ENCODE measurements around the gene SKI. TPM values are rescaled to one million over a fixed set of nuclear protein-coding genes. Genes with fewer than 3 reads are reported as not detected.

The SKI gene
- total and polyA plus RNA-seq, 2 experiments from 2014 or later, result 5.1 to 21.9 TPM

DNA sequence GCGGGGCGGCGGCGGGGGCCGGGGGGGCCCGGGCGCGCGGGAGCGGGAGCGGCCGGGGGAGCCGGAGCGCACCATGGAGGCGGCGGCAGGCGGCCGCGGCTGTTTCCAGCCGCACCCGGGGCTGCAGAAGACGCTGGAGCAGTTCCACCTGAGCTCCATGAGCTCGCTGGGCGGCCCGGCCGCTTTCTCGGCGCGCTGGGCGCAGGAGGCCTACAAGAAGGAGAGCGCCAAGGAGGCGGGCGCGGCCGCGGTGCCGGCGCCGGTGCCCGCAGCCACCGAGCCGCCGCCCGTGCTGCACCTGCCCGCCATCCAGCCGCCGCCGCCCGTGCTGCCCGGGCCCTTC lies 546 bp downstream of the SKI start:
- Histone ChIP-seq H3K9me3 (ENCODE audit: low read depth) (no peaks in the 10 kb centered on the region), H2AFZ (no peak overlapping the region), H3K4me1 (ENCODE audit: insufficient read depth) (peaks cover 51% of the 10 kb centered on the region), H3K9me2 (replicated peaks; ENCODE audit: insufficient read depth) (no peaks in the 10 kb centered on the region), H3K36me3 (replicated peaks; ENCODE audit: insufficient read depth, low read depth) (no peaks in the 10 kb centered on the region), H3K79me2 (peaks cover 59% of the 10 kb centered on the region), H3K27ac (peak overlapping the region; percentile 87), H4K20me1 (ENCODE audit: insufficient read depth, poor library complexity, severe bottlenecking) (peaks cover 51% of the 10 kb centered on the region), H3K27me3 (no peaks in the 10 kb centered on the region), H3K4me2 (peak overlapping the region; percentile 100), H3K4me3 (peak overlapping the region; percentile 71)
- no peak for TF ChIP-seq EZH2phosphoT487 (IDR thresholded peaks at IDR 0.05; ENCODE audit: low read depth, severe bottlenecking, unreplicated experiment)
- TF ChIP-seq, protein P1, sequence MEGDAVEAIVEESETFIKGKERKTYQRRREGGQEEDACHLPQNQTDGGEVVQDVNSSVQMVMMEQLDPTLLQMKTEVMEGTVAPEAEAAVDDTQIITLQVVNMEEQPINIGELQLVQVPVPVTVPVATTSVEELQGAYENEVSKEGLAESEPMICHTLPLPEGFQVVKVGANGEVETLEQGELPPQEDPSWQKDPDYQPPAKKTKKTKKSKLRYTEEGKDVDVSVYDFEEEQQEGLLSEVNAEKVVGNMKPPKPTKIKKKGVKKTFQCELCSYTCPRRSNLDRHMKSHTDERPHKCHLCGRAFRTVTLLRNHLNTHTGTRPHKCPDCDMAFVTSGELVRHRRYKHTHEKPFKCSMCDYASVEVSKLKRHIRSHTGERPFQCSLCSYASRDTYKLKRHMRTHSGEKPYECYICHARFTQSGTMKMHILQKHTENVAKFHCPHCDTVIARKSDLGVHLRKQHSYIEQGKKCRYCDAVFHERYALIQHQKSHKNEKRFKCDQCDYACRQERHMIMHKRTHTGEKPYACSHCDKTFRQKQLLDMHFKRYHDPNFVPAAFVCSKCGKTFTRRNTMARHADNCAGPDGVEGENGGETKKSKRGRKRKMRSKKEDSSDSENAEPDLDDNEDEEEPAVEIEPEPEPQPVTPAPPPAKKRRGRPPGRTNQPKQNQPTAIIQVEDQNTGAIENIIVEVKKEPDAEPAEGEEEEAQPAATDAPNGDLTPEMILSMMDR (IDR thresholded peaks at IDR 0.05; ENCODE audit: poor library complexity), result no peak
- TF ChIP-seq EZH2 (IDR thresholded peaks at IDR 0.05; ENCODE audit: borderline replicate concordance), result no peak
- DNase-seq (ENCODE audit: low spot score), result peak; percentile 52
- WGBS (ENCODE audit: low lambda C conversion rate, missing lambda C conversion rate), result 1% methylated on average over 12 of the region's 50 CpGs

DNA sequence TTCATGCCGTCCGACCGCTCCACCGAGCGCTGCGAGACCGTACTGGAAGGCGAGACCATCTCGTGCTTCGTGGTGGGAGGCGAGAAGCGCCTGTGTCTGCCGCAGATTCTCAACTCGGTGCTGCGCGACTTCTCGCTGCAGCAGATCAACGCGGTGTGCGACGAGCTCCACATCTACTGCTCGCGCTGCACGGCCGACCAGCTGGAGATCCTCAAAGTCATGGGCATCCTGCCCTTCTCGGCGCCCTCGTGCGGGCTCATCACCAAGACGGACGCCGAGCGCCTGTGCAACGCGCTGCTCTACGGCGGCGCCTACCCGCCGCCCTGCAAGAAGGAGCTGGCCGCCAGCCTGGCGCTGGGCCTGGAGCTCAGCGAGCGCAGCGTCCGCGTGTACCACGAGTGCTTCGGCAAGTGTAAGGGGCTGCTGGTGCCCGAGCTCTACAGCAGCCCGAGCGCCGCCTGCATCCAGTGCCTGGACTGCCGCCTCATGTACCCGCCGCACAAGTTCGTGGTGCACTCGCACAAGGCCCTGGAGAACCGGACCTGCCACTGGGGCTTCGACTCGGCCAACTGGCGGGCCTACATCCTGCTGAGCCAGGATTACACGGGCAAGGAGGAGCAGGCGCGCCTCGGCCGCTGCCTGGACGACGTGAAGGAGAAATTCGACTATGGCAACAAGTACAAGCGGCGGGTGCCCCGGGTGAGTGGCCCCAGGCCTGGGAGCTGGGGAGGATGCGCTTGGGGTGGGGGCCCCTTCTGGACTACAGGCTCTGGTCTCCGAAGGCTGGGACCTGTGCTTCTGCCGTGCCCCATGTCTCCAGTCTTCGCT lies 1.1 kb downstream of the SKI start:
- peaks cover 56% of the 10 kb centered on the region for H4K20me1 ChIP-seq (ENCODE audit: insufficient read depth, poor library complexity, severe bottlenecking)
- H3K4me1 ChIP-seq (ENCODE audit: insufficient read depth), result peaks cover 56% of the 10 kb centered on the region
- no peaks in the 10 kb centered on the region for H3K36me3 ChIP-seq (replicated peaks; ENCODE audit: insufficient read depth, low read depth)
- TF ChIP-seq EZH2 (IDR thresholded peaks at IDR 0.05; ENCODE audit: borderline replicate concordance), result no peak
- TF ChIP-seq, protein P1 (IDR thresholded peaks at IDR 0.05; ENCODE audit: poor library complexity), result no peak
- no peak for TF ChIP-seq EZH2phosphoT487 (IDR thresholded peaks at IDR 0.05; ENCODE audit: low read depth, severe bottlenecking, unreplicated experiment)
- H2AFZ ChIP-seq, result no peak overlapping the region
- H3K27me3 ChIP-seq, result no peaks in the 10 kb centered on the region
- DNase-seq (ENCODE audit: low spot score), result peak; percentile 74
- peaks cover 65% of the 10 kb centered on the region for H3K79me2 ChIP-seq
- peak overlapping the region; percentile 71 for H3K4me3 ChIP-seq
- no peaks in the 10 kb centered on the region for H3K9me2 ChIP-seq (replicated peaks; ENCODE audit: insufficient read depth)
- peak overlapping the region; percentile 100 for H3K4me2 ChIP-seq
- no peaks in the 10 kb centered on the region for H3K9me3 ChIP-seq (ENCODE audit: low read depth)
- WGBS (ENCODE audit: low lambda C conversion rate, missing lambda C conversion rate), result 2% methylated on average over 74 of the region's 77 CpGs
- H3K27ac ChIP-seq, result peak overlapping the region; percentile 87

GRCh38 chr1:2229911-2230731 lies 2.0 kb downstream of the SKI start:
- H3K4me2 ChIP-seq, result peak overlapping the region; percentile 100
- H3K4me3 ChIP-seq, result peak overlapping the region; percentile 71
- H3K9me3 ChIP-seq (ENCODE audit: low read depth), result no peaks in the 10 kb centered on the region
- TF ChIP-seq, protein P1 (IDR thresholded peaks at IDR 0.05; ENCODE audit: poor library complexity), result no peak
- no peak for TF ChIP-seq EZH2 (IDR thresholded peaks at IDR 0.05; ENCODE audit: borderline replicate concordance)
- TF ChIP-seq EZH2phosphoT487 (IDR thresholded peaks at IDR 0.05; ENCODE audit: low read depth, severe bottlenecking, unreplicated experiment), result no peak
- peak overlapping the region; percentile 87 for H3K27ac ChIP-seq
- H4K20me1 ChIP-seq (ENCODE audit: insufficient read depth, poor library complexity, severe bottlenecking), result peaks cover 65% of the 10 kb centered on the region
- no peaks in the 10 kb centered on the region for H3K9me2 ChIP-seq (replicated peaks; ENCODE audit: insufficient read depth)
- peak; percentile 49 for DNase-seq (ENCODE audit: low spot score)
- WGBS (ENCODE audit: low lambda C conversion rate, missing lambda C conversion rate), result 15% methylated on average over 32 of the region's 32 CpGs
- no peaks in the 10 kb centered on the region for H3K36me3 ChIP-seq (replicated peaks; ENCODE audit: insufficient read depth, low read depth)
- no peak overlapping the region for H2AFZ ChIP-seq
- peaks cover 73% of the 10 kb centered on the region for H3K79me2 ChIP-seq
- H3K27me3 ChIP-seq, result no peaks in the 10 kb centered on the region
- H3K4me1 ChIP-seq (ENCODE audit: insufficient read depth), result peaks cover 63% of the 10 kb centered on the region
